ENCODE results near the gene UBA1. TPM values are rescaled to one million over a fixed set of nuclear protein-coding genes. Genes with fewer than 3 reads are reported as not detected.

UBA1 gene
- total and polyA plus RNA-seq, 2 of the 13 experiments (the other 11 are each of a cell fraction or from before 2014, with no cell fraction given): 93.3 to 129 TPM

DNA sequence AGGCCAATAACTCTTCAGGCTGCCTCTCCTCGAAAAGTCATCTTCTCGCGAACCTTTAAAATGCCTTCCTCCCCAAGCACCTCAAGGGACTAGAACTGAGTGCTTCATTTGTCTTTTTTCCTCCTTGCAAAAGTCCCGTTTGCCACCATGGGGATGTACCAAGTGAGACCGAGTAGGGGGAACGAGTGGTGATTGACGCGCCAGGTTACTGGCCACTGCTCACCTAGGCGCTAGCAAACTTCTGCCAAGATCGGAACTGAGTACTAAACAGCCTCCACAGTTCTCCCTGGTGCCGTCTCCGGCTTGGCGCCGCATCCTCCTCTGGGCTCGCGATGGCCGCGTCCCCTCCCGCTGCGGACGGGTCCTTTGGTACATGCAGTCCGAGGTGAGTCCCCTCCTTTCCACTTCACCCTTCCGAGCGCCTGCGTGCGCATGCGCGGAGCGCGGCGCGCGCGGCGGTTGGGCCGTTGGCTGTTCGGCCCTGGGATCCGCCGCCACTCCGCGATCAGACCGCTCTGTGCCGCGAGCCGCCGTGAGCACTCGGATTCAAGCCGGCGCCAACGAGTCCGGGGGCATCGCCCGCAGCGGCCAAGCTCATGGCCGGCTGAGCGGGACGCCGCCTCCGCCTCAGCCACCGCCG lies 24.8 kb downstream of the UBA1 start, which contains the start of gene CDK16 (continued):
- TF ChIP-seq MXI1 (IDR thresholded peaks at IDR 0.05; ENCODE audit: borderline replicate concordance, low read depth, low read length): peak; percentile 32; the same call in 1 of the 3 replicates
- no peak for TF ChIP-seq JUN (CRISPR knock-in tag; IDR thresholded peaks at IDR 0.05)
- TF ChIP-seq, protein P1, sequence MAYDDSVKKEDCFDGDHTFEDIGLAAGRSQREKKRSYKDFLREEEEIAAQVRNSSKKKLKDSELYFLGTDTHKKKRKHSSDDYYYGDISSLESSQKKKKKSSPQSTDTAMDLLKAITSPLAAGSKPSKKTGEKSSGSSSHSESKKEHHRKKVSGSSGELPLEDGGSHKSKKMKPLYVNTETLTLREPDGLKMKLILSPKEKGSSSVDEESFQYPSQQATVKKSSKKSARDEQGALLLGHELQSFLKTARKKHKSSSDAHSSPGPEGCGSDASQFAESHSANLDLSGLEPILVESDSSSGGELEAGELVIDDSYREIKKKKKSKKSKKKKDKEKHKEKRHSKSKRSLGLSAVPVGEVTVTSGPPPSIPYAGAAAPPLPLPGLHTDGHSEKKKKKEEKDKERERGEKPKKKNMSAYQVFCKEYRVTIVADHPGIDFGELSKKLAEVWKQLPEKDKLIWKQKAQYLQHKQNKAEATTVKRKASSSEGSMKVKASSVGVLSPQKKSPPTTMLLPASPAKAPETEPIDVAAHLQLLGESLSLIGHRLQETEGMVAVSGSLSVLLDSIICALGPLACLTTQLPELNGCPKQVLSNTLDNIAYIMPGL (CRISPR knock-in tag; IDR thresholded peaks at IDR 0.05; ENCODE audit: borderline replicate concordance in 1 of 2, low read depth in 1 of 2): 0 out of 4 replicates have a peak, but pooled peaks of 1 of the 2 experiments have one; percentile 68
- TF ChIP-seq TEAD3 (CRISPR knock-in tag; optimal IDR thresholded peaks at IDR 0.05; ENCODE audit: borderline replicate concordance): no peak
- TF ChIP-seq ZSCAN30 (CRISPR knock-in tag; IDR thresholded peaks at IDR 0.05): no peak
- TF ChIP-seq ONECUT2 (CRISPR knock-in tag; IDR thresholded peaks at IDR 0.05): no peak
- TF ChIP-seq, protein P2, sequence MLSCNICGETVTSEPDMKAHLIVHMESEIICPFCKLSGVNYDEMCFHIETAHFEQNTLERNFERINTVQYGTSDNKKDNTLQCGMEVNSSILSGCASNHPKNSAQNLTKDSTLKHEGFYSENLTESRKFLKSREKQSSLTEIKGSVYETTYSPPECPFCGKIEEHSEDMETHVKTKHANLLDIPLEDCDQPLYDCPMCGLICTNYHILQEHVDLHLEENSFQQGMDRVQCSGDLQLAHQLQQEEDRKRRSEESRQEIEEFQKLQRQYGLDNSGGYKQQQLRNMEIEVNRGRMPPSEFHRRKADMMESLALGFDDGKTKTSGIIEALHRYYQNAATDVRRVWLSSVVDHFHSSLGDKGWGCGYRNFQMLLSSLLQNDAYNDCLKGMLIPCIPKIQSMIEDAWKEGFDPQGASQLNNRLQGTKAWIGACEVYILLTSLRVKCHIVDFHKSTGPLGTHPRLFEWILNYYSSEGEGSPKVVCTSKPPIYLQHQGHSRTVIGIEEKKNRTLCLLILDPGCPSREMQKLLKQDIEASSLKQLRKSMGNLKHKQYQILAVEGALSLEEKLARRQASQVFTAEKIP (CRISPR knock-in tag; IDR thresholded peaks at IDR 0.05; ENCODE audit: borderline replicate concordance): no peak
- TF ChIP-seq HOXA7 (CRISPR knock-in tag; IDR thresholded peaks at IDR 0.05): no peak
- TF ChIP-seq ZMYM2 (CRISPR knock-in tag; IDR thresholded peaks at IDR 0.05): no peak
- 0 out of 2 replicates have a peak, but pooled peaks have one; percentile 37 for TF ChIP-seq ATF7-NPFF (CRISPR knock-in tag; IDR thresholded peaks at IDR 0.05; ENCODE audit: low read depth)
- TF ChIP-seq RNF2 (conservative IDR thresholded peaks at IDR 0.05; ENCODE audit: low read depth): no peak
- no peak for TF ChIP-seq ZSCAN20 (CRISPR knock-in tag; IDR thresholded peaks at IDR 0.05; ENCODE audit: borderline replicate concordance)
- no peak for TF ChIP-seq ZNF101 (CRISPR knock-in tag; IDR thresholded peaks at IDR 0.05; ENCODE audit: borderline replicate concordance, low read depth)
- TF ChIP-seq NRL (CRISPR knock-in tag; IDR thresholded peaks at IDR 0.05; ENCODE audit: borderline replicate concordance): no peak
- peak; percentile 10; the same call in 1 of the 2 replicates for TF ChIP-seq SAP130 (CRISPR knock-in tag; IDR thresholded peaks at IDR 0.05; ENCODE audit: low read depth)
- no peak for TF ChIP-seq ZNF343 (CRISPR knock-in tag; IDR thresholded peaks at IDR 0.05)
- TF ChIP-seq ZZZ3 (CRISPR knock-in tag; IDR thresholded peaks at IDR 0.05; ENCODE audit: borderline replicate concordance): no peak
- no peak for TF ChIP-seq RARG (CRISPR knock-in tag; IDR thresholded peaks at IDR 0.05; ENCODE audit: low read depth)
- TF ChIP-seq GATA4 (IDR thresholded peaks at IDR 0.05; ENCODE audit: borderline replicate concordance, low read depth): 0 out of 2 replicates have a peak, but pooled peaks have one; percentile 22
- TF ChIP-seq, protein P3, sequence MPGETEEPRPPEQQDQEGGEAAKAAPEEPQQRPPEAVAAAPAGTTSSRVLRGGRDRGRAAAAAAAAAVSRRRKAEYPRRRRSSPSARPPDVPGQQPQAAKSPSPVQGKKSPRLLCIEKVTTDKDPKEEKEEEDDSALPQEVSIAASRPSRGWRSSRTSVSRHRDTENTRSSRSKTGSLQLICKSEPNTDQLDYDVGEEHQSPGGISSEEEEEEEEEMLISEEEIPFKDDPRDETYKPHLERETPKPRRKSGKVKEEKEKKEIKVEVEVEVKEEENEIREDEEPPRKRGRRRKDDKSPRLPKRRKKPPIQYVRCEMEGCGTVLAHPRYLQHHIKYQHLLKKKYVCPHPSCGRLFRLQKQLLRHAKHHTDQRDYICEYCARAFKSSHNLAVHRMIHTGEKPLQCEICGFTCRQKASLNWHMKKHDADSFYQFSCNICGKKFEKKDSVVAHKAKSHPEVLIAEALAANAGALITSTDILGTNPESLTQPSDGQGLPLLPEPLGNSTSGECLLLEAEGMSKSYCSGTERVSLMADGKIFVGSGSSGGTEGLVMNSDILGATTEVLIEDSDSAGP (CRISPR knock-in tag; IDR thresholded peaks at IDR 0.05; ENCODE audit: borderline replicate concordance): peak; percentile 45; the same call in 1 of the 2 replicates
- no peak for TF ChIP-seq NPAS2 (CRISPR knock-in tag; IDR thresholded peaks at IDR 0.05; ENCODE audit: borderline replicate concordance)
- TF ChIP-seq, protein P4, sequence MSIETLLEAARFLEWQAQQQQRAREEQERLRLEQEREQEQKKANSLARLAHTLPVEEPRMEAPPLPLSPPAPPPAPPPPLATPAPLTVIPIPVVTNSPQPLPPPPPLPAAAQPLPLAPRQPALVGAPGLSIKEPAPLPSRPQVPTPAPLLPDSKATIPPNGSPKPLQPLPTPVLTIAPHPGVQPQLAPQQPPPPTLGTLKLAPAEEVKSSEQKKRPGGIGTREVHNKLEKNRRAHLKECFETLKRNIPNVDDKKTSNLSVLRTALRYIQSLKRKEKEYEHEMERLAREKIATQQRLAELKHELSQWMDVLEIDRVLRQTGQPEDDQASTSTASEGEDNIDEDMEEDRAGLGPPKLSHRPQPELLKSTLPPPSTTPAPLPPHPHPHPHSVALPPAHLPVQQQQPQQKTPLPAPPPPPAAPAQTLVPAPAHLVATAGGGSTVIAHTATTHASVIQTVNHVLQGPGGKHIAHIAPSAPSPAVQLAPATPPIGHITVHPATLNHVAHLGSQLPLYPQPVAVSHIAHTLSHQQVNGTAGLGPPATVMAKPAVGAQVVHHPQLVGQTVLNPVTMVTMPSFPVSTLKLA (IDR thresholded peaks at IDR 0.05): no peak
- TF ChIP-seq ZNF644 (CRISPR knock-in tag; IDR thresholded peaks at IDR 0.05; ENCODE audit: low read depth): no peak
- no peak for TF ChIP-seq ZBTB3 (CRISPR knock-in tag; IDR thresholded peaks at IDR 0.05; ENCODE audit: borderline replicate concordance, low read depth)
